Esophagus muscularis mucosa (tissue), 3 donors: ENCODE measurements around the gene PDCD1.

ENCODE experiments used
- POLR2A ChIP-seq: fragments of 450-650 bp; IDR thresholded peaks from one replicate; pipeline ENCODE4 v1.6.1; 2017; ENCODE audit warnings: antibody characterized with exemption, moderate library complexity, mild to moderate bottlenecking, low read depth
- TF ChIP-seq, protein P1 (sequence below), 3 experiments: fragments of 200-600 bp in 2 of 3; fragments of 450-650 bp in 1 of 3; sonication (generic) in 2 of 3; IDR thresholded peaks; one replicate each; pipeline ENCODE4 v1.5.1; 2017 to 2019; ENCODE audit warnings: antibody characterized with exemption in 3 of 3, mild to moderate bottlenecking in 2 of 3, moderate library complexity in 1 of 3

DNA sequence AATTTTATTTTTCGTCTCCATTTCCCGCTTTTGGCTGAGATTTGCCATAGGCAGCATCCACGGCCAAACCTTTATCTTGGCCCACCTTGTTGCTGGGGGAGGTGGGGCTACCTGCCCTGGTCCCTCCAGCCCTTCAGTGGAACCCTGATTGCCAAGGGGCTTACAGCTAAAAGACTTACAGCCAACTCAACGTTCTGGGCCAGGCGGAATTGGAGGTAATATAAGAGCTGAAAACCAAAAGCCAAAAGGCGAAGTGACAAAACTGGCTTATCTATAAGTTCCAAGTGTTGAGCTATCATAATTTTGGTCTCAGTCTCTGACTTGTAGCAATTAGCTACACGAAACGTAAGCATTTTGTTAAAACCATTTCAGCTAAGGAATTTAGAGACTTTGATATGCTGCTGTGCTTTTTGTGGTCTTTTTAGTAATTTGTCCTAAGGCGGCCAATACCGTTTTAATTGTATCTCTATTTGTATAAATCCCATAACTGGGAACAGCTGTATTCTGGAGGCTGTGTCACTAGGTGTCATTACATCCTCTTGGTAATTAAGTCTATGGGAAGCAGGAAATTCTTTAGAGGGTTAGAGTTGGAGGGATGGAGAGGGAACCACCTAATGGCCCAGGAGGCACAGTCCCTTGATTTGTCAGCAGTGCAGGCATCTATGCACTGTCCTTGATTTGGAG lies 24.0 kb downstream of the PDCD1 start:
- TF ChIP-seq, protein P1, sequence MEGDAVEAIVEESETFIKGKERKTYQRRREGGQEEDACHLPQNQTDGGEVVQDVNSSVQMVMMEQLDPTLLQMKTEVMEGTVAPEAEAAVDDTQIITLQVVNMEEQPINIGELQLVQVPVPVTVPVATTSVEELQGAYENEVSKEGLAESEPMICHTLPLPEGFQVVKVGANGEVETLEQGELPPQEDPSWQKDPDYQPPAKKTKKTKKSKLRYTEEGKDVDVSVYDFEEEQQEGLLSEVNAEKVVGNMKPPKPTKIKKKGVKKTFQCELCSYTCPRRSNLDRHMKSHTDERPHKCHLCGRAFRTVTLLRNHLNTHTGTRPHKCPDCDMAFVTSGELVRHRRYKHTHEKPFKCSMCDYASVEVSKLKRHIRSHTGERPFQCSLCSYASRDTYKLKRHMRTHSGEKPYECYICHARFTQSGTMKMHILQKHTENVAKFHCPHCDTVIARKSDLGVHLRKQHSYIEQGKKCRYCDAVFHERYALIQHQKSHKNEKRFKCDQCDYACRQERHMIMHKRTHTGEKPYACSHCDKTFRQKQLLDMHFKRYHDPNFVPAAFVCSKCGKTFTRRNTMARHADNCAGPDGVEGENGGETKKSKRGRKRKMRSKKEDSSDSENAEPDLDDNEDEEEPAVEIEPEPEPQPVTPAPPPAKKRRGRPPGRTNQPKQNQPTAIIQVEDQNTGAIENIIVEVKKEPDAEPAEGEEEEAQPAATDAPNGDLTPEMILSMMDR (IDR thresholded peaks at IDR 0.05): no peak
- no peak for TF ChIP-seq POLR2A
